ENCODE measurements around the gene ORAI2. TPM values are rescaled to one million over a fixed set of nuclear protein-coding genes. Genes with fewer than 3 reads are reported as not detected.
A peak's percentile ranks its signal among the peaks of the same experiment; 100 is the strongest.

Gene ORAI2
- polyA plus RNA-seq, 2 of the 4 experiments (the other 2 are of a cell fraction): 12.8 to 22.1 TPM

- no peak overlapping the region for H3K27ac ChIP-seq
- TF ChIP-seq MAFK (IDR thresholded peaks at IDR 0.05; ENCODE audit: partially characterized antibody) (no peak), POLR2AphosphoS2 (conservative IDR thresholded peaks at IDR 0.05; ENCODE audit: low read length) (no peak), MAZ (IDR thresholded peaks at IDR 0.05; ENCODE audit: borderline replicate concordance, low read depth, low read length) (no peak), ESRRA (IDR thresholded peaks at IDR 0.05; ENCODE audit: borderline replicate concordance, low read length) (no peak), HES2 (IDR thresholded peaks at IDR 0.05) (no peak), BCL3 (IDR thresholded peaks at IDR 0.05) (no peak), ZC3H11A (IDR thresholded peaks at IDR 0.05) (no peak), RFX5 (IDR thresholded peaks at IDR 0.05) (no peak), HOXB13 (CRISPR knock-in tag; IDR thresholded peaks at IDR 0.05; ENCODE audit: low read depth) (no peak)
- DNase-seq (ENCODE audit: low read depth in 1 of 2, low spot score in 1 of 2) (no peak), ATAC-seq (no peak), FAIRE-seq (no peak)
- 73% methylated on average over 6 of the region's 6 CpGs for WGBS (ENCODE audit: missing lambda C conversion rate)
- no peak overlapping the region for H3K4me2 ChIP-seq
- H3K4me3 ChIP-seq: no peak overlapping the region
- POLR2A ChIA-PET: no interaction called here
- no peaks in the 10 kb centered on the region for H3K9me3 ChIP-seq
- no peaks in the 10 kb centered on the region for H3K4me1 ChIP-seq
- CTCF ChIA-PET: interaction anchor here (1.0 to 1.4 kb wide), 4 partner anchors 12 to 54 kb away, joined by 3 to 5 read pairs (median 4); partner anchors contain the start of gene ALKBH4
Measured at GRCh38 chr7:102410123-102410522, 23.3 kb upstream of the ORAI2 start.

GRCh38 chr7:102410918-102411317 is 22.5 kb upstream of the ORAI2 start:
- TF ChIP-seq KDM5A (IDR thresholded peaks at IDR 0.05) (no peak), USF2 (IDR thresholded peaks at IDR 0.05) (no peak)
- Histone ChIP-seq H3K4me1 (no peaks in the 10 kb centered on the region), H3K4me3 (no peak overlapping the region), H3K27ac (no peak overlapping the region), H3K9me3 (no peaks in the 10 kb centered on the region), H3K4me2 (no peak overlapping the region)
- POLR2A ChIA-PET: no interaction called here
- no peak for ATAC-seq
- 97% methylated on average over 5 of the region's 5 CpGs for WGBS (ENCODE audit: missing lambda C conversion rate)
- FAIRE-seq: no peak
- no peak for DNase-seq (ENCODE audit: low read depth in 1 of 2, low spot score in 1 of 2)
- CTCF ChIA-PET: interaction anchor here (0.6 to 1.4 kb wide), 3 partner anchors 11 to 143 kb away, joined by 3 to 5 read pairs (median 3); partner anchors contain the start of gene ALKBH4

GRCh38 chr7:102412548-102412947 is 20.8 kb upstream of the ORAI2 start:
- DNase-seq (ENCODE audit: low read depth in 1 of 2, low spot score in 1 of 2) (peak; percentile 46 to 64), ATAC-seq (peak; percentile 76 to 87), FAIRE-seq (no peak)
- ChIA-PET CTCF (interaction anchor here (0.5 to 1.6 kb wide), 16 partner anchors 8 to 133 kb away, joined by 3 to 9 read pairs (median 4); no protein-coding TSS in a partner anchor), POLR2A (interaction anchor here (0.8 kb wide), 2 partner anchors 17 to 21 kb away, joined by 3 to 4 read pairs; partner anchors contain the start of genes ORAI2 and PRKRIP1)
- 77% methylated on average over 6 of the region's 6 CpGs for WGBS (ENCODE audit: missing lambda C conversion rate)
- TF ChIP-seq CTCF (IDR thresholded peaks at IDR 0.05): peak; percentile 38
- no peak for TF ChIP-seq GATA3 (IDR thresholded peaks at IDR 0.05; ENCODE audit: borderline replicate concordance)
- 0 out of 3 replicates have a peak, but pooled peaks have one; percentile 15 for TF ChIP-seq SMC3 (IDR thresholded peaks at IDR 0.05)
- TF ChIP-seq RAD21 (conservative IDR thresholded peaks at IDR 0.05 in 1 of 2, IDR thresholded peaks at IDR 0.05 in 1 of 2): peak; percentile 41 to 64
- H3K4me1 ChIP-seq: no peaks in the 10 kb centered on the region
- H3K4me3 ChIP-seq: no peak overlapping the region
- H3K27ac ChIP-seq: no peak overlapping the region
- H3K4me2 ChIP-seq: no peak overlapping the region
- H3K9me3 ChIP-seq: no peaks in the 10 kb centered on the region

- ChIA-PET CTCF (interaction anchor here (0.5 to 1.6 kb wide), 13 partner anchors 9 to 133 kb away, joined by 3 to 9 read pairs (median 4); no protein-coding TSS in a partner anchor), POLR2A (no interaction called here)
- FAIRE-seq: no peak
- H3K4me2 ChIP-seq: no peak overlapping the region
- TF ChIP-seq KDM1A (IDR thresholded peaks at IDR 0.05; ENCODE audit: low read depth) (no peak), CBX2 (IDR thresholded peaks at IDR 0.05; ENCODE audit: borderline replicate concordance, low read depth) (no peak), CHD4 (IDR thresholded peaks at IDR 0.05; ENCODE audit: borderline replicate concordance) (no peak), BHLHE40 (IDR thresholded peaks at IDR 0.05; ENCODE audit: low read depth, low read length) (no peak)
- ATAC-seq: no peak
- no peaks in the 10 kb centered on the region for H3K4me1 ChIP-seq
- H3K4me3 ChIP-seq: no peak overlapping the region
- H3K27ac ChIP-seq: no peak overlapping the region
- 87% methylated on average over 5 of the region's 5 CpGs for WGBS (ENCODE audit: missing lambda C conversion rate)
- H3K9me3 ChIP-seq: no peaks in the 10 kb centered on the region
- no peak for DNase-seq (ENCODE audit: low read depth in 1 of 2, low spot score in 1 of 2)
Measured at GRCh38 chr7:102413091-102413490, 20.3 kb upstream of the ORAI2 start.
